Panc1 (cell line): ENCODE measurements around the gene UBAC2. TPM values are rescaled to one million over a fixed set of nuclear protein-coding genes. Genes with fewer than 3 reads are reported as not detected.

Source experiments
- ATAC-seq: fragments of 200-7000 bp; cut with Tn5 transposase; 2 replicates; pipeline ENCODE4 v1.9.1; 2020; ENCODE audit warnings: mild to moderate bottlenecking, moderate library complexity
- BruUV-seq: library from RNA; stranded (reverse); fragments of 400-500 nt; replicated peaks from 2 replicates; lab custom pipeline; 2021; lab: Mats Ljungman, UMichigan
- CTCF ChIA-PET: fragments of 300-600 bp; sonication (Branson Sonifier 250); formaldehyde crosslinking; loops from one replicate; lab custom pipeline; 2022; ENCODE audit warnings: antibody characterized with exemption; lab: Charles Lee
- POLR2A ChIA-PET: fragments of 300-600 bp; sonication (Branson Sonifier 250); formaldehyde crosslinking; loops from one replicate; lab custom pipeline; 2022; ENCODE audit warnings: antibody characterized with exemption; lab: Charles Lee
- DNase-seq: peaks from one replicate; pipeline ENCODE4 v3.0.0-alpha.2; 2010; ENCODE audit warnings: low read depth, low spot score
- H3K27ac ChIP-seq: 2 replicates; pipeline ENCODE4 v1.5.1; 2011; ENCODE audit warnings: mild to moderate bottlenecking, low read length, inconsistent platforms
- H3K27me3 ChIP-seq: fragments of 200-500 bp; sonication (Bioruptor generic); 2 replicates; pipeline ENCODE4 v1.6.0; 2014; ENCODE audit warnings: low read length, inconsistent platforms; ENCODE audit not compliant: control insufficient read depth, insufficient read depth
- H3K36me3 ChIP-seq: fragments of 200-500 bp; sonication (Bioruptor generic); 2 replicates; pipeline ENCODE4 v1.5.1; 2014; ENCODE audit warnings: inconsistent platforms, mild to moderate bottlenecking, low read length, moderate library complexity; ENCODE audit not compliant: control insufficient read depth, insufficient read depth
- H3K4me1 ChIP-seq: 2 replicates; pipeline ENCODE4 v1.5.1; 2011; ENCODE audit warnings: inconsistent platforms, mild to moderate bottlenecking, low read length, moderate library complexity; ENCODE audit not compliant: control insufficient read depth, insufficient read depth
- H3K4me3 ChIP-seq, 2 experiments: 2 replicates each; pipeline ENCODE4 v1.5.1; 2011 to 2012; ENCODE audit warnings: low read depth in 2 of 2, low read length in 2 of 2, mild to moderate bottlenecking in 2 of 2, inconsistent platforms in 1 of 2, moderate library complexity in 1 of 2
- H3K9me3 ChIP-seq: fragments of 200-500 bp; sonication (Bioruptor generic); 2 replicates; pipeline ENCODE4 v1.5.1; 2014; ENCODE audit warnings: low read depth, mild to moderate bottlenecking, inconsistent platforms, low read length, moderate library complexity; ENCODE audit not compliant: control insufficient read depth, insufficient read depth
- POLR2AphosphoS5 ChIP-seq: IDR thresholded peaks from 2 replicates; pipeline ENCODE4 v1.6.1; 2012; ENCODE audit warnings: mild to moderate bottlenecking, low read depth, low read length, moderate library complexity
- SIN3A ChIP-seq: IDR thresholded peaks from 2 replicates; pipeline ENCODE4 v1.6.1; 2012; ENCODE audit warnings: low read depth, mild to moderate bottlenecking, low read length, moderate library complexity, borderline replicate concordance; ENCODE audit not compliant: insufficient read depth
- TCF7L2 ChIP-seq: IDR thresholded peaks from 2 replicates; pipeline ENCODE4 v1.6.1; 2011; ENCODE audit warnings: mild to moderate bottlenecking, low read depth, low read length, inconsistent platforms
- in situ Hi-C: cut with HindIII; loops from 2 replicates; pipeline ENCODE4 v1.10.0; 2016; ENCODE audit warnings: low sequenced_read_pairs, low pct_unique_long_range_greater_than_20kb
- intact Hi-C: fragments of 100-400 bp; cut with micrococcal nuclease; formaldehyde crosslinking; loops from one replicate; pipeline ENCODE4 v1.10.0; 2022; ENCODE audit not compliant: unreplicated experiment
- total RNA-seq: library from RNA; stranded (reverse); gene quantifications from one replicate; pipeline ENCODE4 v1.2.1, GENCODE V29; 2021; ENCODE audit not compliant: unreplicated experiment
- TF ChIP-seq, protein P1 (sequence below), 2 experiments: IDR thresholded peaks; 2 replicates each; pipeline ENCODE4 v1.6.1; 2011 to 2012; ENCODE audit warnings: low read depth in 2 of 2, control low read depth in 1 of 2, low read length in 1 of 2, mild to moderate bottlenecking in 1 of 2, moderate library complexity in 1 of 2; ENCODE audit not compliant: insufficient read depth in 1 of 2
- TF ChIP-seq, protein P2 (sequence below): fragments of 450-650 bp; IDR thresholded peaks from 2 replicates; pipeline ENCODE4 v1.5.1; 2017; ENCODE audit warnings: mild to moderate bottlenecking

Gene UBAC2
- total RNA-seq, 1 experiment from 2014 or later: 40.8 TPM

GRCh38 chr13:99398916-99399622 lies 198.4 kb downstream of the UBAC2 start:
- POLR2A ChIA-PET: no interaction called here
- DNase-seq: no peak
- no peak for ATAC-seq
- intact Hi-C loops: no loop called here
- no peaks in the 10 kb centered on the region for H3K36me3 ChIP-seq
- H3K27ac ChIP-seq: no peak overlapping the region
- H3K9me3 ChIP-seq: no peaks in the 10 kb centered on the region
- in situ Hi-C loops: no loop called here
- no peak overlapping the region for H3K4me3 ChIP-seq
- no peak for TF ChIP-seq SIN3A
- TF ChIP-seq TCF7L2: no peak
- TF ChIP-seq, protein P1, sequence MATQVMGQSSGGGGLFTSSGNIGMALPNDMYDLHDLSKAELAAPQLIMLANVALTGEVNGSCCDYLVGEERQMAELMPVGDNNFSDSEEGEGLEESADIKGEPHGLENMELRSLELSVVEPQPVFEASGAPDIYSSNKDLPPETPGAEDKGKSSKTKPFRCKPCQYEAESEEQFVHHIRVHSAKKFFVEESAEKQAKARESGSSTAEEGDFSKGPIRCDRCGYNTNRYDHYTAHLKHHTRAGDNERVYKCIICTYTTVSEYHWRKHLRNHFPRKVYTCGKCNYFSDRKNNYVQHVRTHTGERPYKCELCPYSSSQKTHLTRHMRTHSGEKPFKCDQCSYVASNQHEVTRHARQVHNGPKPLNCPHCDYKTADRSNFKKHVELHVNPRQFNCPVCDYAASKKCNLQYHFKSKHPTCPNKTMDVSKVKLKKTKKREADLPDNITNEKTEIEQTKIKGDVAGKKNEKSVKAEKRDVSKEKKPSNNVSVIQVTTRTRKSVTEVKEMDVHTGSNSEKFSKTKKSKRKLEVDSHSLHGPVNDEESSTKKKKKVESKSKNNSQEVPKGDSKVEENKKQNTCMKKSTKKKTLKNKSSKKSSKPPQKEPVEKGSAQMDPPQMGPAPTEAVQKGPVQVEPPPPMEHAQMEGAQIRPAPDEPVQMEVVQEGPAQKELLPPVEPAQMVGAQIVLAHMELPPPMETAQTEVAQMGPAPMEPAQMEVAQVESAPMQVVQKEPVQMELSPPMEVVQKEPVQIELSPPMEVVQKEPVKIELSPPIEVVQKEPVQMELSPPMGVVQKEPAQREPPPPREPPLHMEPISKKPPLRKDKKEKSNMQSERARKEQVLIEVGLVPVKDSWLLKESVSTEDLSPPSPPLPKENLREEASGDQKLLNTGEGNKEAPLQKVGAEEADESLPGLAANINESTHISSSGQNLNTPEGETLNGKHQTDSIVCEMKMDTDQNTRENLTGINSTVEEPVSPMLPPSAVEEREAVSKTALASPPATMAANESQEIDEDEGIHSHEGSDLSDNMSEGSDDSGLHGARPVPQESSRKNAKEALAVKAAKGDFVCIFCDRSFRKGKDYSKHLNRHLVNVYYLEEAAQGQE (IDR thresholded peaks at IDR 0.05; ENCODE audit: insufficient read depth in 1 of 2, low read depth in 2 of 2, low read length in 1 of 2): no peak
- TF ChIP-seq POLR2AphosphoS5: no peak
- TF ChIP-seq, protein P2, sequence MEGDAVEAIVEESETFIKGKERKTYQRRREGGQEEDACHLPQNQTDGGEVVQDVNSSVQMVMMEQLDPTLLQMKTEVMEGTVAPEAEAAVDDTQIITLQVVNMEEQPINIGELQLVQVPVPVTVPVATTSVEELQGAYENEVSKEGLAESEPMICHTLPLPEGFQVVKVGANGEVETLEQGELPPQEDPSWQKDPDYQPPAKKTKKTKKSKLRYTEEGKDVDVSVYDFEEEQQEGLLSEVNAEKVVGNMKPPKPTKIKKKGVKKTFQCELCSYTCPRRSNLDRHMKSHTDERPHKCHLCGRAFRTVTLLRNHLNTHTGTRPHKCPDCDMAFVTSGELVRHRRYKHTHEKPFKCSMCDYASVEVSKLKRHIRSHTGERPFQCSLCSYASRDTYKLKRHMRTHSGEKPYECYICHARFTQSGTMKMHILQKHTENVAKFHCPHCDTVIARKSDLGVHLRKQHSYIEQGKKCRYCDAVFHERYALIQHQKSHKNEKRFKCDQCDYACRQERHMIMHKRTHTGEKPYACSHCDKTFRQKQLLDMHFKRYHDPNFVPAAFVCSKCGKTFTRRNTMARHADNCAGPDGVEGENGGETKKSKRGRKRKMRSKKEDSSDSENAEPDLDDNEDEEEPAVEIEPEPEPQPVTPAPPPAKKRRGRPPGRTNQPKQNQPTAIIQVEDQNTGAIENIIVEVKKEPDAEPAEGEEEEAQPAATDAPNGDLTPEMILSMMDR: no peak
- no TSS peak for BruUV-seq
- H3K27me3 ChIP-seq: no peaks in the 10 kb centered on the region
- CTCF ChIA-PET: no interaction called here
- H3K4me1 ChIP-seq: no peaks in the 10 kb centered on the region

DNA sequence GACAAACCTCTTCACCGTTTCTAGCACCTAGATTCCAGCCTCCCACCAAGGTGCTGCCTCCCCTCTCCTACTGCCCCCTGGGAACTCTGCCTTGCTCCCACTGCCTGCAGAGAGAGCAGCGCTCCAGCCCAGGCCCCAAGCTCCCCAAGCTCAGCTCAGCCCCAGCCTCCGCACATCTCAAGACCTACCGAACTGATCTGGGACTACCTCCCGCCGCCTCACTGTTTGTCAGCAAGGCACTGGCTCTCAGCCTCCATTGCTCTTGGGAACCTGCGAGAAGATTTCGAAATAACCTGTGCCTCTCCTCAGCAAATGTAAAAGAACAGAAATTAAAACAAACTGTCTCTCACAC lies 198.9 kb downstream of the UBAC2 start:
- in situ Hi-C loops: no loop called here

More for the DNA sequence above, 198.9 kb downstream of the UBAC2 start:
- TF ChIP-seq, protein P1 (IDR thresholded peaks at IDR 0.05; ENCODE audit: insufficient read depth in 1 of 2, low read depth in 2 of 2, low read length in 1 of 2): no peak
- TF ChIP-seq POLR2AphosphoS5 (no peak), SIN3A (no peak), TCF7L2 (no peak)
- TF ChIP-seq, protein P2: no peak
- CTCF ChIA-PET: no interaction called here
- Histone ChIP-seq H3K27me3 (no peaks in the 10 kb centered on the region), H3K36me3 (no peaks in the 10 kb centered on the region), H3K4me3 (no peak overlapping the region), H3K27ac (no peak overlapping the region), H3K4me1 (no peaks in the 10 kb centered on the region), H3K9me3 (no peaks in the 10 kb centered on the region)
- intact Hi-C loops: no loop called here
- POLR2A ChIA-PET: no interaction called here
- DNase-seq: no peak
- no TSS peak for BruUV-seq
- no peak for ATAC-seq
